Dedifferentiated amniotic fluid mesenchymal stem cell (primary cell): ENCODE results near the gene PAK4.
"Not testable (repeated sequence)": the region's sequence is repeated elsewhere in the genome, so short reads cannot be mapped to it uniquely, and the experiment has no call there.

Experiments
- DNase-seq: peaks from one replicate; pipeline ENCODE4 v3.0.0-alpha.2; 2016; ENCODE audit errors: extremely low spot score

Gene PAK4

GRCh38 chr19:39100500-39101166 lies 25.0 kb upstream of the PAK4 start:
- no peak for DNase-seq

- DNase-seq: no peak
Observed at GRCh38 chr19:39103151-39103550, 22.4 kb upstream of the PAK4 start.

GRCh38 chr19:39104186-39104596 lies 21.4 kb upstream of the PAK4 start:
- no peak for DNase-seq

- no peak for DNase-seq
Observed at GRCh38 chr19:39106194-39106593, 19.4 kb upstream of the PAK4 start.

- DNase-seq: no peak
Observed at GRCh38 chr19:39109641-39110040, 15.9 kb upstream of the PAK4 start.

GRCh38 chr19:39110263-39110967 lies 15.2 kb upstream of the PAK4 start:
- peak; percentile 43 for DNase-seq

GRCh38 chr19:39111593-39112199 lies 13.9 kb upstream of the PAK4 start:
- DNase-seq: no peak

GRCh38 chr19:39112338-39112890 lies 13.2 kb upstream of the PAK4 start:
- DNase-seq: no peak

- no peak for DNase-seq
Observed at GRCh38 chr19:39113199-39113598, 12.4 kb upstream of the PAK4 start.

GRCh38 chr19:39115105-39115847 lies 10.3 kb upstream of the PAK4 start:
- no peak for DNase-seq

- not testable (repeated sequence) for DNase-seq
Observed at GRCh38 chr19:39117023-39117422, 8.6 kb upstream of the PAK4 start.

GRCh38 chr19:39119830-39120229 lies 5.8 kb upstream of the PAK4 start:
- DNase-seq: no peak

- DNase-seq: no peak
Observed at GRCh38 chr19:39122934-39123731, 2.5 kb upstream of the PAK4 start.

- DNase-seq: no peak
Observed at GRCh38 chr19:39124136-39124764, 1.3 kb upstream of the PAK4 start.

- DNase-seq: no peak
Observed at GRCh38 chr19:39125199-39125553, 410 bp upstream of the PAK4 start.

- DNase-seq: no peak
Observed at GRCh38 chr19:39126312-39127187, 964 bp downstream of the PAK4 start.

GRCh38 chr19:39127812-39128515 lies 2.4 kb downstream of the PAK4 start:
- DNase-seq: no peak

GRCh38 chr19:39128516-39129079 lies 3.0 kb downstream of the PAK4 start:
- DNase-seq: peak; percentile 18

- DNase-seq: no peak
Observed at GRCh38 chr19:39129116-39129515, 3.5 kb downstream of the PAK4 start.
